Measurements from ENCODE around the gene BDKRB2.
A peak's percentile ranks its signal among the peaks of the same experiment; 100 is the strongest.

BDKRB2 gene

DNA sequence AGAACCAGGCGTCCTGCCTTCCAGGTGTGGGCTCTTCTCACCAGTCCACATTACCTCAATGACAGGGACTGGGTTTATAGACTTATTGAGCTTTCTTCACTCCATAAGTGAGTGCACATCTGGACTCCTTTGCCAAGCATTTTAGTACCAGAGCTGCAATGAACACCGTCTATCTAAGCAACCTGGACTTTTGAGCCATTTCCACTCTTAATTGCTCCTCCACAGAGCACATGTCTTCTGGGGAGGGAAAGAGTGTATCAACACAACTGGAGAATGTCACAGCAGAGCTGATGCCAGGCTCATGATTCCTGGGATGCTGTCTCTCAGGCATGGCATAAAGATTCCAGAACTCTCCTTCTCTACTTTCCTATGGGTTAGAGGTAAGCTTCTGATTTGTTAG, 43.0 kb upstream of the BDKRB2 start:
- TF ChIP-seq, protein P1, sequence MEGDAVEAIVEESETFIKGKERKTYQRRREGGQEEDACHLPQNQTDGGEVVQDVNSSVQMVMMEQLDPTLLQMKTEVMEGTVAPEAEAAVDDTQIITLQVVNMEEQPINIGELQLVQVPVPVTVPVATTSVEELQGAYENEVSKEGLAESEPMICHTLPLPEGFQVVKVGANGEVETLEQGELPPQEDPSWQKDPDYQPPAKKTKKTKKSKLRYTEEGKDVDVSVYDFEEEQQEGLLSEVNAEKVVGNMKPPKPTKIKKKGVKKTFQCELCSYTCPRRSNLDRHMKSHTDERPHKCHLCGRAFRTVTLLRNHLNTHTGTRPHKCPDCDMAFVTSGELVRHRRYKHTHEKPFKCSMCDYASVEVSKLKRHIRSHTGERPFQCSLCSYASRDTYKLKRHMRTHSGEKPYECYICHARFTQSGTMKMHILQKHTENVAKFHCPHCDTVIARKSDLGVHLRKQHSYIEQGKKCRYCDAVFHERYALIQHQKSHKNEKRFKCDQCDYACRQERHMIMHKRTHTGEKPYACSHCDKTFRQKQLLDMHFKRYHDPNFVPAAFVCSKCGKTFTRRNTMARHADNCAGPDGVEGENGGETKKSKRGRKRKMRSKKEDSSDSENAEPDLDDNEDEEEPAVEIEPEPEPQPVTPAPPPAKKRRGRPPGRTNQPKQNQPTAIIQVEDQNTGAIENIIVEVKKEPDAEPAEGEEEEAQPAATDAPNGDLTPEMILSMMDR (IDR thresholded peaks at IDR 0.05; ENCODE audit: low read depth, low read length), result no peak
- DNase-seq (ENCODE audit: extremely low read depth, low read depth), result no peak

DNA sequence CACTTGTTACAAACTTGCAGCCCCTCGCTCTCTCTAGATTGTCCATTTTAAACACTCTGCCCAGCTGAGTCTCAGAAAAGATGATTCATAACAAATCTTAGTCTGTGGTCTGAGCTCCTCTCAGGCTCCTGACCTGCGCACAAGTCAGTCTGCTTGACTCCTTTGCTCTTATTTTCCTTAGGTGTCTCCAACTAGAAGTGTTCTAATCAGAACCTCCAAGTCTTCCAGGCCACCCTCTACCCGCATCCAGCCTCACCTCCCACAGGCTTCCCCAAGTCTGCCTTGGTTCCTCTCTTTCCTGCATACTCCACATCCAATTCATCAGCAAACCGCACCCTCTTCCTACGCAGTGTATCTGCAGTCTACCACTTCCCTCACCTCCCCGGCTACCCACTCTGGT, 42.4 kb upstream of the BDKRB2 start:
- TF ChIP-seq, protein P1 (IDR thresholded peaks at IDR 0.05; ENCODE audit: low read depth, low read length), result no peak
- DNase-seq (ENCODE audit: extremely low read depth, low read depth), result no peak

DNA sequence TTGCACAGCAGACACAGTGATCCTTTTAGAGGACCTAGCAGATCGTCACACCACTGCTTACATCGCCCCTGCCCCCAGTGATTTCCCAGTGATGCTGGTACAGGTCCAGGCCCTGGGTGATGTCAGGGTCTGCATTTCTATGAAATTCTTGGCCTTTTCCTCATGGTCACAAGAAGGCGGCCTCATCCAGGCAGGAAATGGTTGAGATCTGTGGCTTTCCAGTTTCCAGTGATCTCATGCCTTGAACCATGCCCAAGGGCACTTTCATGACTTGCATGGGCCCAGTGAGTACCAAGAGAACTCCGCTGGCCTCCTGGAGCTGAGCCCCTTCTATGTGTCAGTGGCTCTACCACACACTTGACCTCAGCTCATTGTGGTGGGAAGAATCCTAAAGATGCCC, 41.9 kb upstream of the BDKRB2 start:
- DNase-seq (ENCODE audit: extremely low read depth, low read depth), result no peak
- TF ChIP-seq, protein P1 (IDR thresholded peaks at IDR 0.05; ENCODE audit: low read depth, low read length), result no peak

DNA sequence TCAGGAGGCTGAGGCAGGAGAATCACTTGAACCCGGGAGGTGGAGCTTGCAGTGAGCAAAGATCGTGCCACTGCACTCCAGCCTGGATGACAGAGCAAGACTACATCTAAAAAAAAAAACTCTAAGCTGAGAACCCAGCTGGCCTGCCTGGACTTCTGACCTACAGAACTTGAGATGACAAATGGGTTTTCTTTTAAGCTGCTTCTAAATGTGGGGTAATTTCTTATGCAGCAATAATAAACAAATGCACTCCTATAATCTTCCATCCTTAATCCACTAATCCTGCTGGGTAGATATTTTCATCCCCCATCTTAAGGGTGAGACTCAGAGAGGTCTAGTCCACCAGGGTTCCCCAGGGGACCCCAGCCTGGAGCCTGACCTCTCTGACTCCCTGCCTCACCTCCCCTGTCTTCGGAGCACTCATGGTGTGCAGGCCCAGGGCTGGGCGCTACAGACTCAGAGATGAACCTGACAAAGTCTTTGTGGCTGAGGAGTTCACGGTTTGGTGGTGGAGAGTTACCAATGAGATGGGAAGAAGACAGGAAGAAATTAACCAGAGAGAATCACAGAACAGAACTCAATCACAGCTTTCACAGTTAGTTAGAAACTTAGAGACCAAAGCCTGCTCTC, 39.7 kb upstream of the BDKRB2 start:
- TF ChIP-seq, protein P1 (IDR thresholded peaks at IDR 0.05; ENCODE audit: low read depth, low read length), result no peak

DNA sequence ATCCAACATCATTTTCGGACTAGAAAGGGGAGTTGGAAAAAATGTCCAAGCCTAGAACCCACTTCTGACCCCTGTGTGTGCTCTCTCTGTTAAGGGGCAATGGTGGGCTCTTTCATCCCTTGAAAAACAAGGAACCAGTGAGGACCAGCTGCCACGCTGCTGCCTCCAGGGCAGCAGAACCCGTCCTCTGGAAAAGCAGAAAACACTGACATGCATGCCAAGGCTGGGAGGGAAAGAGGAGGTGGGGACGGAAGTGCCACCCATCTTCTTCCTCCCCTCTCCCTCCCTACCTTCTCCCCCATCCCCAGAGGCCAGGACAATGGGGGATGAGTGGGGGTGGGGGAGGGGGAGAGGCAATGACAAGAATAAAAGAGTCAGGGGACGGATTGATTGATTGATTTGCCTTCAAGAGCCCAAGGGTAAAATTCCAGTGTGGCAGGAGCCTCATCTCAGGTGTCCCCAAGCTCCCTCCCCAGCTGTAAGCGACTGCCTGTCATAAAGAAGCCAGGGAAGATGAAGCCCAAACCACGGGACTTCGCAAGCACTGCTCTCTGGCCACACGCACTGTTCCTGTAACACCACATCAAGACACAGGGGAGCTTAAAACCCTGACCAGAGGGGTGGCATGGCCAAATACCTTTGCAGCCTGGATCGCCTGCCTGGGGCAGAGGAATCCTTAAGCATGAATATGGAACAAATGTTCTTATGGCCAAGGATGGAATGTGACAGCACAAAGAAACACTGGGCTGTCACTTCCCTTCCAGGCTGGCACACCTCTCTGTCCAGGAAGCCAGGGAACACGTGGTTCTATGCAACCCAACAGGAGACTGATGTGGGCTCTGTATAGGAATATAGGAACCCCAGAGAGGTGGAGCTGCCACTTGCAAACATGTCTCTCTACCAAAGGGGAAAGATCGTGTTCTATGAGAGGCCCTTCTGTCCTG, 38.9 kb upstream of the BDKRB2 start:
- TF ChIP-seq, protein P1 (IDR thresholded peaks at IDR 0.05; ENCODE audit: low read depth, low read length), result no peak
- no peak for DNase-seq (ENCODE audit: extremely low read depth, low read depth)

More for the DNA sequence above, 39.7 kb upstream of the BDKRB2 start:
- no peak for DNase-seq (ENCODE audit: extremely low read depth, low read depth)

DNA sequence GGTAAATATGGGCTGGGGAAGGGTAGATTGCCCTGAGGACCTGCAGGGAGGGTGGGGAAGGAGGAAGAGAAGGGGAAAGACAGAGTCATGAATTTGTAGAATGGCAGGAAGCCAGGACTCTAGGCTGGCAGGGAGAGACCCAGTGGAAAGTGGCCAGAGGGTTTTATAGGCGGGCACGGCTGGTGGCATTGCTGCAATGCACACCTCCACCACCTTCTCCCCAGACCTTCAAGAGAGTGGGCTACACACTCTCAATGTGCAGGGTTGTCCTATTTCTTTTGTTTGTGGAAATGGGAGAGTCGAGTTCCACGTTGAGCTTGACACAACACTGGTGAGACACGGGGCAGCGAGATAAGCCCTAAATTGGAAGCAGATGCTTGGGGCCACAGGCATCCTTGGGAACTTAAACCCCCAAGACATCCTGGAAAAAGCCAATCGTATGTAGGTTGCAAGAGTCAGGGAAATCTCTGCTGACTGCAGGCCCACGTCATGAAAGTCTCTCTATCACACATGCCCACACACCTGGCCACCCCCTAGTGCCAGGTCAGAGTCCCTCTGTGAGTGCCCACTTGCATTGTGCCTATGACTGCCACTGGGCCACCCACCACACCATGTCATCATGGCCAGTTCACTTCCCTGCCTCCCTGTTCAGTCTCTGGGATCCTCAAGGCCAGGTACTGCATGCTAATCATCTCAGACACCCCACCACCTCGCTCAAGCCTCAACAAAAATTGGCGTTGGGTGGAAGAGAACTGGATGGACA, 38.0 kb upstream of the BDKRB2 start:
- DNase-seq (ENCODE audit: extremely low read depth, low read depth), result peak; percentile 77
- TF ChIP-seq, protein P1 (IDR thresholded peaks at IDR 0.05; ENCODE audit: low read depth, low read length), result no peak

Measured in AG09319 (cell line).